ENCODE measurements around the gene SOWAHA. TPM values are rescaled to one million over a fixed set of nuclear protein-coding genes. Genes with fewer than 3 reads are reported as not detected.

The SOWAHA gene
- polyA plus RNA-seq, 3 donors = not detected

GRCh38 chr5:132770476-132771159 is 42.5 kb upstream of the SOWAHA start:
- Mint-ChIP-seq H3K9me3 (no peaks in the 10 kb centered on the region), H3K4me1 (peaks cover 21% of the 10 kb centered on the region), H3K4me3 (no peak overlapping the region), H3K27me3 (ENCODE audit: low read depth in 3 of 3) (peaks cover 22 to 39% (median 26%) of the 10 kb centered on the region in 3 donors), H3K36me3 (peaks cover 0 to 2% of the 10 kb centered on the region in 2 donors), H3K27ac (no peak overlapping the region)
- H3K4me3 ChIP-seq (replicated peaks in 1 of 3; ENCODE audit: low read depth in 2 of 3, low read length in 3 of 3) = no peak overlapping the region
- H2AFZ ChIP-seq (ENCODE audit: insufficient read depth, low read depth, low read length, poor library complexity, severe bottlenecking) = no peak overlapping the region
- intact Hi-C loops (cut with micrococcal nuclease) = no loop called here
- no peak overlapping the region for H3K9ac ChIP-seq (ENCODE audit: insufficient read depth, low read length, poor library complexity, severe bottlenecking)
- no peaks in the 10 kb centered on the region for H3K9me3 ChIP-seq (replicated peaks in 1 of 2; ENCODE audit: control insufficient read depth in 1 of 2, insufficient read depth in 1 of 2, low read length in 2 of 2)
- TF ChIP-seq, protein P1, sequence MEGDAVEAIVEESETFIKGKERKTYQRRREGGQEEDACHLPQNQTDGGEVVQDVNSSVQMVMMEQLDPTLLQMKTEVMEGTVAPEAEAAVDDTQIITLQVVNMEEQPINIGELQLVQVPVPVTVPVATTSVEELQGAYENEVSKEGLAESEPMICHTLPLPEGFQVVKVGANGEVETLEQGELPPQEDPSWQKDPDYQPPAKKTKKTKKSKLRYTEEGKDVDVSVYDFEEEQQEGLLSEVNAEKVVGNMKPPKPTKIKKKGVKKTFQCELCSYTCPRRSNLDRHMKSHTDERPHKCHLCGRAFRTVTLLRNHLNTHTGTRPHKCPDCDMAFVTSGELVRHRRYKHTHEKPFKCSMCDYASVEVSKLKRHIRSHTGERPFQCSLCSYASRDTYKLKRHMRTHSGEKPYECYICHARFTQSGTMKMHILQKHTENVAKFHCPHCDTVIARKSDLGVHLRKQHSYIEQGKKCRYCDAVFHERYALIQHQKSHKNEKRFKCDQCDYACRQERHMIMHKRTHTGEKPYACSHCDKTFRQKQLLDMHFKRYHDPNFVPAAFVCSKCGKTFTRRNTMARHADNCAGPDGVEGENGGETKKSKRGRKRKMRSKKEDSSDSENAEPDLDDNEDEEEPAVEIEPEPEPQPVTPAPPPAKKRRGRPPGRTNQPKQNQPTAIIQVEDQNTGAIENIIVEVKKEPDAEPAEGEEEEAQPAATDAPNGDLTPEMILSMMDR (IDR thresholded peaks at IDR 0.05) = no peak
- H3K27ac ChIP-seq (ENCODE audit: low read depth in 1 of 2, low read length in 2 of 2) = no peak overlapping the region
- DNase-seq = no peak
- no peaks in the 10 kb centered on the region for H4K20me1 ChIP-seq (ENCODE audit: insufficient read depth, low read length)
- peaks cover 4 to 17% of the 10 kb centered on the region in 2 donors for H3K27me3 ChIP-seq (ENCODE audit: control insufficient read depth in 2 of 2, insufficient read depth in 2 of 2, low read length in 2 of 2)
- 99% methylated on average over 7 of the region's 8 CpGs for WGBS (ENCODE audit: insufficient coverage)
- peaks cover 0 to 2% of the 10 kb centered on the region in 2 donors for H3K4me1 ChIP-seq (ENCODE audit: control insufficient read depth in 1 of 2, insufficient read depth in 2 of 2, low read length in 2 of 2)
- H3K36me3 ChIP-seq (replicated peaks in 1 of 2; ENCODE audit: control insufficient read depth in 1 of 2, insufficient read depth in 2 of 2, low read length in 2 of 2) = no peaks in the 10 kb centered on the region
- H3K4me2 ChIP-seq (replicated peaks; ENCODE audit: extremely low read depth, low read length, poor library complexity, severe bottlenecking) = no peak overlapping the region
- no peaks in the 10 kb centered on the region for H3K79me2 ChIP-seq (ENCODE audit: insufficient read depth, low read length)

- Mint-ChIP-seq H3K27me3 (ENCODE audit: low read depth in 3 of 3) (peaks cover 31 to 49% (median 35%) of the 10 kb centered on the region in 3 donors), H3K36me3 (peaks cover 0 to 2% of the 10 kb centered on the region in 2 donors), H3K27ac (no peak overlapping the region), H3K4me1 (peaks cover 24% of the 10 kb centered on the region), H3K4me3 (no peak overlapping the region), H3K9me3 (peaks cover 0 to 6% (median 0%) of the 10 kb centered on the region in 7 donors)
- no peak overlapping the region for H3K27ac ChIP-seq (ENCODE audit: low read depth in 1 of 2, low read length in 2 of 2)
- H3K27me3 ChIP-seq (ENCODE audit: control insufficient read depth in 2 of 2, insufficient read depth in 2 of 2, low read length in 2 of 2) = peaks cover 9 to 26% of the 10 kb centered on the region in 2 donors
- H3K79me2 ChIP-seq (ENCODE audit: insufficient read depth, low read length) = no peaks in the 10 kb centered on the region
- no peak for DNase-seq
- no peak overlapping the region for H3K4me2 ChIP-seq (replicated peaks; ENCODE audit: extremely low read depth, low read length, poor library complexity, severe bottlenecking)
- no peaks in the 10 kb centered on the region for H4K20me1 ChIP-seq (ENCODE audit: insufficient read depth, low read length)
- no peak overlapping the region for H2AFZ ChIP-seq (ENCODE audit: insufficient read depth, low read depth, low read length, poor library complexity, severe bottlenecking)
- no peaks in the 10 kb centered on the region for H3K9me3 ChIP-seq (replicated peaks in 1 of 2; ENCODE audit: control insufficient read depth in 1 of 2, insufficient read depth in 1 of 2, low read length in 2 of 2)
- TF ChIP-seq, protein P1 (IDR thresholded peaks at IDR 0.05) = no peak
- WGBS (ENCODE audit: insufficient coverage) = 99% methylated on average over 7 of the region's 8 CpGs
- H3K36me3 ChIP-seq (replicated peaks in 1 of 2; ENCODE audit: control insufficient read depth in 1 of 2, insufficient read depth in 2 of 2, low read length in 2 of 2) = no peaks in the 10 kb centered on the region
- intact Hi-C loops (cut with micrococcal nuclease) = no loop called here
- H3K9ac ChIP-seq (ENCODE audit: insufficient read depth, low read length, poor library complexity, severe bottlenecking) = no peak overlapping the region
- H3K4me1 ChIP-seq (ENCODE audit: control insufficient read depth in 1 of 2, insufficient read depth in 2 of 2, low read length in 2 of 2) = peaks cover 6% of the 10 kb centered on the region in 2 donors
- H3K4me3 ChIP-seq (replicated peaks in 1 of 3; ENCODE audit: low read depth in 2 of 3, low read length in 3 of 3) = no peak overlapping the region
These were observed 41.6 kb upstream of the SOWAHA start for GRCh38 chr5:132771503-132771998.

Measured in CD14-positive monocyte (primary cell).